Duodenal mucosa (tissue), 2 donors: ENCODE data around the gene FCN3.
"Not testable (repeated sequence)": the region's sequence is repeated elsewhere in the genome, so short reads cannot be mapped to it uniquely, and the experiment has no call there.

Source experiments
- H3K27ac ChIP-seq: one replicate; pipeline ENCODE4 v1.7.0; 2013; ENCODE audit warnings: low read depth, low read length
- H3K27me3 ChIP-seq, 2 donors: one replicate each; pipeline ENCODE4 v1.7.0; 2013; ENCODE audit warnings: low read length in 2 of 2, control low read depth in 1 of 2; ENCODE audit not compliant: insufficient read depth in 2 of 2, control insufficient read depth in 1 of 2
- H3K36me3 ChIP-seq, 2 donors: one replicate each; pipeline ENCODE4 v1.7.0; 2013; ENCODE audit warnings: low read length in 2 of 2, control low read depth in 1 of 2; ENCODE audit not compliant: insufficient read depth in 2 of 2, control insufficient read depth in 1 of 2
- H3K4me1 ChIP-seq, 2 donors: one replicate each; pipeline ENCODE4 v1.7.0; 2013; ENCODE audit warnings: low read length in 2 of 2, control low read depth in 1 of 2; ENCODE audit not compliant: insufficient read depth in 2 of 2, control insufficient read depth in 1 of 2
- H3K4me3 ChIP-seq, 2 donors: one replicate each; pipeline ENCODE4 v1.7.0; 2013; ENCODE audit warnings: low read length in 2 of 2, low read depth in 1 of 2
- H3K9ac ChIP-seq, 2 donors: one replicate each; pipeline ENCODE4 v1.7.0; 2013; ENCODE audit warnings: low read length in 2 of 2, low read depth in 1 of 2
- H3K9me3 ChIP-seq, 2 donors: one replicate each; pipeline ENCODE4 v1.7.0; 2013; ENCODE audit warnings: low read length in 2 of 2, control low read depth in 1 of 2; ENCODE audit not compliant: control insufficient read depth in 1 of 2

Gene FCN3

DNA sequence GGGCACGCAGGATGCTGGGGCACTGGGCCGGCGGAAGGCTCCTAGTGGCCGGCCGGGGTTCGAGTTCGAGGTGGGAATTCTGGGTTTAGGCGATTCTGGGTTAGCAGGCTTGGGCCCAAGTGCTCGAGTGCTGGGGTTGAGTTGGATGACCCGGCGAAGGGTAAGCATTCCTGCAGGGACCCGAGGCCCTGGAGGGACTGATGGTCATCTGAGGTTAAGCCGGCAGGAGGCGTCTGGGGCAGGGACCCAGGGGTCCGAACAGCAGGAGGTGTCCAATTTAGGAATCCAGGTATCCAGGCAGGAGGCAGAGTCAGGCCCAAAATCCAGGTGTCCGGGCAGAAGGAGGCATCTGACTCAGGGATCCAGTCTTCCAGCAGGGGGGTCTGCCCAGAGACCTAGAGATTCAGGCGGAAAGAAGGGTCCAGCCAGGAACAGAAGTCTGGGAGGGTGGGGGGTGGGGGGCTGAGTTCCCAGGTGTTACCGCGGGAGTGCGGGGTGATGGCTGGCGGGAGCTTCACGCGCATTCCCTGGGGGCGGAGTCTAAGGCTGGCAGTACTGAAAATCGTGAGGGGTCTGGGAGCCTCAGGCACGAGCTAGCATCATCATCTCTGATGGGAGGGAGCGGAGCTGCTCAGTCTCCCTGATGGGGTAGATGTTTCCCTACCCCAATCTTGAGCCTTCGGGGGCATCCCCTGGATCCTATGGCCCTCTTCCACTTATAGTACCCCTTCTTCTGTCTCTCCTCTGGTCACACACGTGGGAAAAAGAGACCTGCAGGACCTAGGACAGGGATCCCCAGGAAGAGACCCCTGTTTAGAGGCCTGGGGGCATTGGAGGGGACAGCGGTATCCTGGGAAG, 18.4 kb upstream of the FCN3 start:
- Histone ChIP-seq H3K9ac (peak overlapping the region; percentile 18 to 33), H3K4me1 (peaks cover 10 to 16% of the 10 kb centered on the region in 2 donors), H3K27me3 (no peaks in the 10 kb centered on the region), H3K4me3 (peak overlapping the region; percentile 56 to 63), H3K9me3 (no peaks in the 10 kb centered on the region), H3K27ac (no peak overlapping the region), H3K36me3 (no peaks in the 10 kb centered on the region)

DNA sequence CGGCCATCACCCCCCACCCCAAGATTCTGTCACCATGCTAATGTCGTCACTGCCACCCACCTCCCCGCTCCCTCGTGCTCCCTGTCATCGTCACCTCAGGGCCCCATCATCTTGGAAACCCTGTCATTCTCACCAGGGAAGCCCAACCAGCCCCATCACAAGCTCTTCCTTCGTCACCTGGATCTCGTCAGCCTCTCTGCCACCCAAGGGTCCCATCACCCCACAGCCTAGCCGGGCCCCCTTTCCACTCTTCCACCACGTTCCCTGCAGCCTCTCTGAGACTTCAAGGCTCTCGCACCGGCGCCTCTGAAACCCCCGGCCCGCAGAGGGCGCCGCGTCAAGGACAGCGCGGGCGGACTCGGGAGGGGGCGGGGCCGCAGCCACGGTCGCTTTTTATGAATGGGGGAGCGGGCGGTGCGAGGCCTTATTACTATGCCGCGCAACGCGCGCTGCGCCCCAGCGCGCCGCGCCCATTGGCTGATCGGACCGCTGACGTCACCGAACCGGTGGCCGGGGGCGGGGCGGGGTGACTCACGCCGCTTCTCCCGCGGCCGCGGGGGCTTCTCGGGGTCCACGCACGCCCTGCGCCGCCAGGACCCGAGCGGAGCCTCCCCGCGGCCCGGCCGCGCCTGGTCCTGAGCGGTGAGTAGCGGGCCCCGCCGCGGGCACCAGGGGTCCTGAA, 17.6 kb upstream of the FCN3 start, which contains the start of gene GPR3:
Gene GPR3, plus strand, starts transcription at position 527 of the 682 bp plus-strand sequence. CDS start 1,177 bp downstream, outside the sequence.
- no peaks in the 10 kb centered on the region for H3K9me3 ChIP-seq
- peak within 1 kb of the TSS; percentile 57 to 71 for H3K4me3 ChIP-seq
- peaks cover 10 to 16% of the 10 kb centered on the region in 2 donors for H3K4me1 ChIP-seq
- no peaks in the 10 kb centered on the region for H3K27me3 ChIP-seq
- no peak within 1 kb of the TSS for H3K27ac ChIP-seq
- no peaks in the 10 kb centered on the region for H3K36me3 ChIP-seq
- H3K9ac ChIP-seq: peak within 1 kb of the TSS; percentile 33 to 39

- Histone ChIP-seq H3K27ac (no peak overlapping the region), H3K9ac (peak overlapping the region; percentile 20 to 39), H3K9me3 (no peaks in the 10 kb centered on the region), H3K27me3 (no peaks in the 10 kb centered on the region), H3K4me1 (peaks cover 10 to 16% of the 10 kb centered on the region in 2 donors), H3K4me3 (peak overlapping the region; percentile 57 to 71), H3K36me3 (no peaks in the 10 kb centered on the region)
Observed at GRCh38 chr1:27391511-27392095, 17.0 kb upstream of the FCN3 start.

GRCh38 chr1:27388337-27389005, 13.8 kb upstream of the FCN3 start:
- Histone ChIP-seq H3K4me1 (peaks cover 10 to 16% of the 10 kb centered on the region in 2 donors), H3K27me3 (no peaks in the 10 kb centered on the region), H3K4me3 (no peak overlapping the region), H3K27ac (no peak overlapping the region), H3K9ac (no peak overlapping the region), H3K36me3 (no peaks in the 10 kb centered on the region), H3K9me3 (no peaks in the 10 kb centered on the region)

- not testable (repeated sequence) for H3K9ac ChIP-seq, H3K4me3 ChIP-seq, H3K27me3 ChIP-seq, H3K27ac ChIP-seq, H3K9me3 ChIP-seq, H3K4me1 ChIP-seq, H3K36me3 ChIP-seq
Observed at GRCh38 chr1:27384797-27385196, 10.2 kb upstream of the FCN3 start.

DNA sequence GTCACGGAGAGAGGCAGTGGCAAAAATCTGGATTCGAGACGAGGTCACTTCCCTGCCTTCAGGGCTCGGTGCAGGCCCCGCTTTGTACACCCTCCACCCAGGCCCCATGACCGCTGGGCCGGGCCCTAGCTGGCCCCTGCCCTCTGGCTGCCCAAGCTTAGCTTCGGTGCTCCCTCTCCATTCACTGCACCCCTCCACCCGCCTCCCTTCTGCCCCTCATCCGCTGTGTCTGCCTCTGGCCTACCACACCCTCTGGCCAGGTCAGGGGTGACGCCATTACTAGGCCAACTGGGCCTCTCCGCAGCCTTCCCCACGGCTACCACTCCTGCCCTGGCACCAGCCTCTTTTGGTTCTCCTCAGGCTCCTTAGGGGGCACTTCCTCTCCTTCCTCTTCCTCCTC, 9.0 kb upstream of the FCN3 start:
- no peaks in the 10 kb centered on the region for H3K36me3 ChIP-seq
- H3K9me3 ChIP-seq: no peaks in the 10 kb centered on the region
- H3K4me3 ChIP-seq: no peak overlapping the region
- H3K27ac ChIP-seq: no peak overlapping the region
- H3K27me3 ChIP-seq: peaks cover 0 to 8% of the 10 kb centered on the region in 2 donors
- H3K9ac ChIP-seq: no peak overlapping the region
- peaks cover 0 to 2% of the 10 kb centered on the region in 2 donors for H3K4me1 ChIP-seq

GRCh38 chr1:27383039-27383605, 8.5 kb upstream of the FCN3 start, which contains the start of gene CD164L2:
TSS of gene CD164L2 (minus strand) at chr1:27383333. CDS start at chr1:27383239, 94 bp downstream.
- Histone ChIP-seq H3K4me1 (no peaks in the 10 kb centered on the region), H3K27me3 (peaks cover 0 to 8% of the 10 kb centered on the region in 2 donors), H3K9ac (no peak within 1 kb of the TSS), H3K9me3 (no peaks in the 10 kb centered on the region), H3K4me3 (no peak within 1 kb of the TSS), H3K36me3 (no peaks in the 10 kb centered on the region), H3K27ac (no peak within 1 kb of the TSS)

DNA sequence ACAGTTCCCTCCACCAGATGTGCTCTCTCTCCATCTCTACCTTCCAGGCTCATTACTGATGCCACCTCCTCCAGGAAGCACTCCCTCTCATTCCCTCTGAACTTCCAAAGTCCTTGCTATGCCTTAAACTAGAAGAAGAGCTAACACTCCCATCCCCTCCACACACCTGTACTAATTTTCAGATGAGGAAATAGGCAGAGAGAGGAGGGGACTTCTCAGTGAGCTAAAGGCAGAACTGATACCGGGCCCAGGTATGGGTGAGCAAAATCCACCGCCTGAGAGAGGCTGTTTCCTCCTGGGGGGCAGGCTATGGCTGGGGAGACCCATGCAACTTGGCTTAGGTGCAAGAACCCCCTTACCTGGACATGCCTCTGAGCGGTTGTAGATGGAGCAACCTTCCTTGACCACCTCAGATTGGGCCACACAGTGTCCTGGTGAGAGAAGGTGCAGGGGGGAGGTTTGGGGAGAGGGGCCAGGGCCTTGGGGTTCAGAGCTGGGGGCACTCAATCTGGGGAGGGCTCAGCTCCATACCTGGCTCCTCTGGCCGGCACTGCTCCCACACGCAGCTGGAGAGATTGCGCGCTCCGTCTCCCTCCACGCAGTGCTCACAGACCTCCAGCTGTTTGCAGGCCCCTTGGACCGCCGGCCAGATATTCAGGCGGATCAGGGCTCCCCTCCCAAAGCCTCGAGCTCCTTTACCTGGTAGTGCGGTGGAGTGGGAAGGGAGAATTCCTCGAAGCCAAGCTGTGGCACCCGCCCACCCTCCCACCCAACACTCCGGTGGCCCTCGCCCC, 7.5 kb upstream of the FCN3 start:
- H3K27ac ChIP-seq: no peak overlapping the region
- no peaks in the 10 kb centered on the region for H3K9me3 ChIP-seq
- H3K4me3 ChIP-seq: no peak overlapping the region
- H3K36me3 ChIP-seq: no peaks in the 10 kb centered on the region
- H3K4me1 ChIP-seq: no peaks in the 10 kb centered on the region
- no peak overlapping the region for H3K9ac ChIP-seq
- H3K27me3 ChIP-seq: peaks cover 0 to 8% of the 10 kb centered on the region in 2 donors
